KMS-11 (cell line): ENCODE measurements around the gene RNF2.

Source experiments
- H2AFZ ChIP-seq: fragments of 200-600 bp; sonication (generic); 2 replicates; pipeline ENCODE4 v1.6.1; 2016; ENCODE audit warnings: antibody characterized with exemption, mixed run types, low read depth
- H3K27ac ChIP-seq: fragments of 200-600 bp; sonication (generic); 2 replicates; pipeline ENCODE4 v1.6.1; 2016; ENCODE audit warnings: mild to moderate bottlenecking, mixed run types
- H3K27me3 ChIP-seq: fragments of 200-600 bp; sonication (generic); 2 replicates; pipeline ENCODE4 v1.6.1; 2017; ENCODE audit warnings: mild to moderate bottlenecking, low read depth, mixed run types, moderate library complexity; ENCODE audit not compliant: insufficient read depth
- H3K36me3 ChIP-seq: fragments of 200-600 bp; sonication (generic); 2 replicates; pipeline ENCODE4 v1.6.1; 2017; ENCODE audit warnings: mild to moderate bottlenecking, mixed run types; ENCODE audit not compliant: insufficient read depth
- H3K4me1 ChIP-seq: fragments of 200-600 bp; sonication (generic); 2 replicates; pipeline ENCODE4 v1.6.1; 2016; ENCODE audit warnings: mild to moderate bottlenecking, low read depth, mixed run types; ENCODE audit not compliant: poor library complexity, severe bottlenecking
- H3K4me2 ChIP-seq: fragments of 200-600 bp; sonication (generic); 2 replicates; pipeline ENCODE4 v1.7.0; 2016; ENCODE audit warnings: mild to moderate bottlenecking, mixed run types
- H3K4me3 ChIP-seq: fragments of 200-600 bp; sonication (generic); IDR thresholded peaks from 2 replicates; pipeline ENCODE4 v1.6.1; 2017; ENCODE audit warnings: low read depth, low read length, mixed read lengths; ENCODE audit not compliant: insufficient read depth
- H3K79me2 ChIP-seq: fragments of 200-600 bp; sonication (generic); 2 replicates; pipeline ENCODE4 v1.6.1; 2016; ENCODE audit warnings: low read depth, mixed run types; ENCODE audit not compliant: insufficient read depth
- H3K9ac ChIP-seq: fragments of 200-600 bp; sonication (generic); 2 replicates; pipeline ENCODE4 v1.6.1; 2016; ENCODE audit warnings: mild to moderate bottlenecking, mixed run types
- H4K20me1 ChIP-seq: fragments of 200-600 bp; sonication (generic); 2 replicates; pipeline ENCODE4 v1.6.1; 2016; ENCODE audit warnings: mild to moderate bottlenecking, mixed run types; ENCODE audit not compliant: insufficient read depth
- TF ChIP-seq, protein P1 (sequence below): fragments of 200-600 bp; sonication (generic); conservative IDR thresholded peaks from 2 replicates; pipeline ENCODE4 v1.6.1; 2017; ENCODE audit warnings: low read depth, mild to moderate bottlenecking, antibody characterized with exemption, low read length, moderate library complexity, mixed read lengths

Gene RNF2

GRCh38 chr1:185132534-185132933, 87.2 kb downstream of the RNF2 start:
- no peaks in the 10 kb centered on the region for H3K4me1 ChIP-seq
- TF ChIP-seq, protein P1, sequence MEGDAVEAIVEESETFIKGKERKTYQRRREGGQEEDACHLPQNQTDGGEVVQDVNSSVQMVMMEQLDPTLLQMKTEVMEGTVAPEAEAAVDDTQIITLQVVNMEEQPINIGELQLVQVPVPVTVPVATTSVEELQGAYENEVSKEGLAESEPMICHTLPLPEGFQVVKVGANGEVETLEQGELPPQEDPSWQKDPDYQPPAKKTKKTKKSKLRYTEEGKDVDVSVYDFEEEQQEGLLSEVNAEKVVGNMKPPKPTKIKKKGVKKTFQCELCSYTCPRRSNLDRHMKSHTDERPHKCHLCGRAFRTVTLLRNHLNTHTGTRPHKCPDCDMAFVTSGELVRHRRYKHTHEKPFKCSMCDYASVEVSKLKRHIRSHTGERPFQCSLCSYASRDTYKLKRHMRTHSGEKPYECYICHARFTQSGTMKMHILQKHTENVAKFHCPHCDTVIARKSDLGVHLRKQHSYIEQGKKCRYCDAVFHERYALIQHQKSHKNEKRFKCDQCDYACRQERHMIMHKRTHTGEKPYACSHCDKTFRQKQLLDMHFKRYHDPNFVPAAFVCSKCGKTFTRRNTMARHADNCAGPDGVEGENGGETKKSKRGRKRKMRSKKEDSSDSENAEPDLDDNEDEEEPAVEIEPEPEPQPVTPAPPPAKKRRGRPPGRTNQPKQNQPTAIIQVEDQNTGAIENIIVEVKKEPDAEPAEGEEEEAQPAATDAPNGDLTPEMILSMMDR = no peak
- H2AFZ ChIP-seq = no peak overlapping the region
- H3K9ac ChIP-seq = no peak overlapping the region
- H3K27me3 ChIP-seq = no peaks in the 10 kb centered on the region
- H3K27ac ChIP-seq = no peak overlapping the region
- no peak overlapping the region for H3K4me2 ChIP-seq
- no peak overlapping the region for H3K4me3 ChIP-seq
- no peaks in the 10 kb centered on the region for H3K36me3 ChIP-seq
- H4K20me1 ChIP-seq = no peaks in the 10 kb centered on the region
- no peaks in the 10 kb centered on the region for H3K79me2 ChIP-seq

DNA sequence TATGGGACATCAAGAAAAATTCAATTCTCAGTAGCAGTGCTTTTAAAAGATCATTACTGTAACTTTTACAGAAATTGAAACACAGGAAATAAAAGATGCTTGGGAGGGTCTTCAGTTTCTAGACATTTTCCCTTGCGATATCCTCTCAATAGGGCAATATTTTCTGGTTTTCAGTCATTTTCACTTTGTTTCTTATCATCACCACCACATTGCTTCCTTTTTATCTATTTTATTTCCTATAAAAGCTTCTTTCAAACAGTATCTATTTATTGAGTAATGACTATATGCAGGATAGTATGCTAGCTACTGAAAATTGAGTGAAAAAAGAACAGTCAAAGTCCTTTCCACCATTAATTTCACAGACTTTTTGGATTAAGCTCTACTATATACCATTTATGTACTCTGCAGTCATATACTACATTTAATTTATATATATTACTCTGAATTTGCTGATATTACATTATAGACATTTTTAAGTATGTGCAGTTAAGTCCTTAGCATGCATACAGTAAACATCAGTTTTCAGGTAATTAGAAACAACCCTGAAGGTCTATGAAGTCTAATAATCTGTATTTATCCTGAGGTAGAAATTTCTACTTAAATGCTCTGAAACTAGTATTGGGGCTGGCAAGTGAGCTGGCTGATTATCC, 92.7 kb downstream of the RNF2 start:
- Histone ChIP-seq H4K20me1 (no peaks in the 10 kb centered on the region), H3K27ac (no peak overlapping the region), H2AFZ (no peak overlapping the region), H3K9ac (no peak overlapping the region), H3K27me3 (no peaks in the 10 kb centered on the region), H3K4me2 (no peak overlapping the region), H3K79me2 (no peaks in the 10 kb centered on the region), H3K4me3 (no peak overlapping the region), H3K36me3 (no peaks in the 10 kb centered on the region), H3K4me1 (no peaks in the 10 kb centered on the region)
- TF ChIP-seq, protein P1 = no peak

DNA sequence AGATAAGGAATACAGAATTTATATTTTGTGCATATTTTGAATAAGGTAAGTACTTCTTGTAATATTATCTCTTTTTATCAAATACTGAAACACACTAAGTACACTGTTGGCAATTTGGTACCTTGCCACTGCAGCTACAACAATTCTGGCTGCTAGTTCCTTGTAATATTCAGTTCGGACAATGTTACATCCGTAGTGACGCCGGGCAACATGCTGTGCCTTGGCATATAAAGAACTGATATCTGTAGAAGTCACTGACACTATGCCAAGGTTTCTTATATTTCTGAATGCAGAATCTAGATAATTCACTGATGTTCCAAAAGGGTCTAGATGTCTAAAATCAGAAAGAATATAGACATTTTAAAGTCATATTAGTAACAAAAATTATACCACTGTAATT, 93.9 kb downstream of the RNF2 start:
- Histone ChIP-seq H3K27ac (no peak overlapping the region), H3K4me2 (no peak overlapping the region), H2AFZ (no peak overlapping the region), H3K4me3 (no peak overlapping the region), H3K79me2 (no peaks in the 10 kb centered on the region), H4K20me1 (no peaks in the 10 kb centered on the region), H3K4me1 (no peaks in the 10 kb centered on the region), H3K9ac (no peak overlapping the region), H3K36me3 (no peaks in the 10 kb centered on the region), H3K27me3 (no peaks in the 10 kb centered on the region)
- TF ChIP-seq, protein P1 = no peak

- Histone ChIP-seq H3K36me3 (no peaks in the 10 kb centered on the region), H3K27ac (no peak overlapping the region), H4K20me1 (no peaks in the 10 kb centered on the region), H3K4me2 (no peak overlapping the region), H3K9ac (no peak overlapping the region), H3K79me2 (no peaks in the 10 kb centered on the region), H3K27me3 (no peaks in the 10 kb centered on the region), H3K4me3 (no peak overlapping the region), H3K4me1 (peaks cover 3% of the 10 kb centered on the region), H2AFZ (no peak overlapping the region)
- TF ChIP-seq, protein P1 = no peak
Measured at GRCh38 chr1:185144233-185144632, 98.9 kb downstream of the RNF2 start.
